ENCODE measurements around the gene CD19.
"Not testable (repeated sequence)": the region's sequence is repeated elsewhere in the genome, so short reads cannot be mapped to it uniquely, and the experiment has no call there.

CD19 gene

GRCh38 chr16:28936784-28937155 is 5.0 kb downstream of the CD19 start:
- no peak for DNase-seq (ENCODE audit: low read depth, low spot score)

- no peak for DNase-seq (ENCODE audit: low read depth, low spot score)
Observed at GRCh38 chr16:28937222-28937876, 5.6 kb downstream of the CD19 start.

GRCh38 chr16:28938721-28939120 is 7.0 kb downstream of the CD19 start:
- no peak for DNase-seq (ENCODE audit: low read depth, low spot score)

- not testable (repeated sequence) for DNase-seq (ENCODE audit: low read depth, low spot score)
Observed at GRCh38 chr16:28939825-28940224, 8.1 kb downstream of the CD19 start.

- DNase-seq (ENCODE audit: low read depth, low spot score) = no peak
Observed at GRCh38 chr16:28943281-28943680, 11.5 kb downstream of the CD19 start.

GRCh38 chr16:28946681-28947080 is 14.9 kb downstream of the CD19 start:
- DNase-seq (ENCODE audit: low read depth, low spot score) = no peak

GRCh38 chr16:28950648-28951409 is 19.1 kb downstream of the CD19 start, which contains the start of gene NFATC2IP:
TSS of gene NFATC2IP (plus strand) at chr16:28950937. CDS start at chr16:28951012, 75 bp downstream.
- DNase-seq (ENCODE audit: low read depth, low spot score) = peak; percentile 99

GRCh38 chr16:28951410-28951943 is 19.7 kb downstream of the CD19 start:
- DNase-seq (ENCODE audit: low read depth, low spot score) = no peak

- DNase-seq (ENCODE audit: low read depth, low spot score) = no peak
Observed at GRCh38 chr16:28958216-28958615, 26.4 kb downstream of the CD19 start.

GRCh38 chr16:28958836-28959235 is 27.1 kb downstream of the CD19 start:
- DNase-seq (ENCODE audit: low read depth, low spot score) = no peak

GRCh38 chr16:28964072-28964471 is 32.3 kb downstream of the CD19 start:
- no peak for DNase-seq (ENCODE audit: low read depth, low spot score)

GRCh38 chr16:28964496-28964895 is 32.7 kb downstream of the CD19 start:
- DNase-seq (ENCODE audit: low read depth, low spot score) = no peak

- DNase-seq (ENCODE audit: low read depth, low spot score) = no peak
Observed at GRCh38 chr16:28967156-28967555, 35.4 kb downstream of the CD19 start.

GRCh38 chr16:28969696-28970095 is 37.9 kb downstream of the CD19 start:
- DNase-seq (ENCODE audit: low read depth, low spot score) = not testable (repeated sequence)

- no peak for DNase-seq (ENCODE audit: low read depth, low spot score)
Observed at GRCh38 chr16:28974007-28974436, 42.3 kb downstream of the CD19 start.

- peak; percentile 79 for DNase-seq (ENCODE audit: low read depth, low spot score)
Observed at GRCh38 chr16:28974437-28975157, 42.8 kb downstream of the CD19 start, which contains the start of gene SPNS1. TSS of gene SPNS1 (plus strand) at chr16:28974778. CDS start at chr16:28975152, 374 bp downstream.

GRCh38 chr16:28975158-28975599 is 43.4 kb downstream of the CD19 start:
- no peak for DNase-seq (ENCODE audit: low read depth, low spot score)

GRCh38 chr16:28977703-28978662 is 46.2 kb downstream of the CD19 start:
- no peak for DNase-seq (ENCODE audit: low read depth, low spot score)

GRCh38 chr16:28980330-28980729 is 48.6 kb downstream of the CD19 start:
- not testable (repeated sequence) for DNase-seq (ENCODE audit: low read depth, low spot score)

- no peak for DNase-seq (ENCODE audit: low read depth, low spot score)
Observed at GRCh38 chr16:28980929-28981328, 49.2 kb downstream of the CD19 start.

- DNase-seq (ENCODE audit: low read depth, low spot score) = no peak
Observed at GRCh38 chr16:28981517-28981916, 49.7 kb downstream of the CD19 start.

All from activated naive CD8-positive, alpha-beta T cell treated with anti-CD3 and anti-CD28 coated beads, Interleukin-2, amount 50 U/mL, for 16 hours (primary cell).